Panc1 (cell line): ENCODE data around the gene STX2.

Experiments used
- POLR2AphosphoS5 ChIP-seq: IDR thresholded peaks from 2 replicates; pipeline ENCODE4 v1.6.1; 2012; ENCODE audit warnings: mild to moderate bottlenecking, low read depth, low read length, moderate library complexity
- TF ChIP-seq, protein P1 (sequence below): fragments of 450-650 bp; IDR thresholded peaks from 2 replicates; pipeline ENCODE4 v1.5.1; 2017; ENCODE audit warnings: mild to moderate bottlenecking

- TF ChIP-seq, protein P1, sequence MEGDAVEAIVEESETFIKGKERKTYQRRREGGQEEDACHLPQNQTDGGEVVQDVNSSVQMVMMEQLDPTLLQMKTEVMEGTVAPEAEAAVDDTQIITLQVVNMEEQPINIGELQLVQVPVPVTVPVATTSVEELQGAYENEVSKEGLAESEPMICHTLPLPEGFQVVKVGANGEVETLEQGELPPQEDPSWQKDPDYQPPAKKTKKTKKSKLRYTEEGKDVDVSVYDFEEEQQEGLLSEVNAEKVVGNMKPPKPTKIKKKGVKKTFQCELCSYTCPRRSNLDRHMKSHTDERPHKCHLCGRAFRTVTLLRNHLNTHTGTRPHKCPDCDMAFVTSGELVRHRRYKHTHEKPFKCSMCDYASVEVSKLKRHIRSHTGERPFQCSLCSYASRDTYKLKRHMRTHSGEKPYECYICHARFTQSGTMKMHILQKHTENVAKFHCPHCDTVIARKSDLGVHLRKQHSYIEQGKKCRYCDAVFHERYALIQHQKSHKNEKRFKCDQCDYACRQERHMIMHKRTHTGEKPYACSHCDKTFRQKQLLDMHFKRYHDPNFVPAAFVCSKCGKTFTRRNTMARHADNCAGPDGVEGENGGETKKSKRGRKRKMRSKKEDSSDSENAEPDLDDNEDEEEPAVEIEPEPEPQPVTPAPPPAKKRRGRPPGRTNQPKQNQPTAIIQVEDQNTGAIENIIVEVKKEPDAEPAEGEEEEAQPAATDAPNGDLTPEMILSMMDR = no peak
- no peak for TF ChIP-seq POLR2AphosphoS5
Observed at GRCh38 chr12:130776857-130777339, 62.2 kb downstream of the STX2 start.
